Stimulated activated naive CD8-positive, alpha-beta T cell treated with anti-CD3 and anti-CD28 coated beads, Interleukin-15, amount 100 ng/mL, for 72 hours (primary cell): Measurements from ENCODE around the gene MARS1.

Experiments used
- ATAC-seq: fragments of 150-1000 bp; cut with Tn5 transposase; 2 replicates; pipeline ENCODE4 v1.10.0; 2021; ENCODE audit warnings: mild to moderate bottlenecking, moderate library complexity
- DNase-seq, 2 donors: peaks; one replicate each; pipeline ENCODE4 v3.0.0; 2021 to 2022
- H3K27ac Mint-ChIP-seq, 2 donors: one replicate each; pipeline ENCODE4 v1.8.0; 2022; ENCODE audit warnings: mild to moderate bottlenecking in 2 of 2, mixed read lengths in 2 of 2, moderate library complexity in 2 of 2
- H3K27me3 Mint-ChIP-seq: one replicate; pipeline ENCODE4 v1.8.0; 2022; ENCODE audit warnings: mixed read lengths
- H3K4me1 Mint-ChIP-seq: one replicate; pipeline ENCODE4 v1.8.0; 2022; ENCODE audit warnings: mild to moderate bottlenecking, mixed read lengths
- H3K4me3 Mint-ChIP-seq, 2 donors: one replicate each; pipeline ENCODE4 v1.8.0; 2022; ENCODE audit warnings: mild to moderate bottlenecking in 2 of 2, mixed read lengths in 2 of 2, moderate library complexity in 1 of 2
- H3K9me3 Mint-ChIP-seq, 2 donors: one replicate each; pipeline ENCODE4 v1.8.0; 2022; ENCODE audit warnings: mixed read lengths in 2 of 2

MARS1 gene

DNA sequence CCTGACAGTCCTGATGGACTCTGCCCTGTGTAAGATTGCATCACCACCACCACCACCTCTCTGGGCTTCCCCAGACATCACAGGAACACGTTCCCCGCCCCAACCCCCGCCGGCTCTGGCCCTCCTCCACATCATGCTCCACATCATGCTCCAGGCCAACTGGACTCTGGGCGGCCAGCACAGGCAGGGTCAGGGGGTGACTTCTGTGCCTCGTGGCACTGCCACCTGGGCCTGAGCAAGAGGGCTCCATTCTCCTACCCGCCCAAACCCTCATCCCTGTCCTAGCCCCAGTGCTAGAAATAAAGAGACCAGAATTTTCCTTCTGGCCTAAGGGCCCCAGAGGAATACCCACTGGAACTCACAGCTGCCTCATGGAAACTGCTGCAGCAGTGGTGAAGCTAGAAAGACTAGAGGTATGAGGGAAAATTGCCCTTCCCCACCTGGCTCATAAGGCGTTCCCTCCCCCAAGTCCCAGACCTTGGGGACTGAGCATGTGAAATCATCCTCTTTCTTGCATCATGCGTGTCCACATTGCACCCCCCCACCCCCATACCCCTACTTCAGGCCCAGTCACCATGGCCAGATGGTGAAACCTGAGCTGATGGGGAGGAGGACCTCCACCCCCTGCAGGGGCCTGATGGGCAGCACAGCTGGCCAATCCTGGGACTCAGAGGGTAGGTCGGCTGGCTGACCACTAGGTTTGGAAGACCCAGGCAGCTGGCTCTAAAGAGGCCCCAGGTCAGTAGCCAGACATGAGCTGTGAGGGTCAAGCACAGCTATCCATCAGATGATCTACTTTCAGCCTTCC, 33.1 kb upstream of the MARS1 start, which contains the start of gene INHBE:
Gene INHBE, plus strand, starts transcription at position 742 of the 808 bp plus-strand sequence. CDS start 230 bp downstream, outside the sequence.
- Mint-ChIP-seq H3K27ac (peak within 1 kb of the TSS; percentile 97), H3K9me3 (no peaks in the 10 kb centered on the region), H3K27me3 (no peaks in the 10 kb centered on the region), H3K4me1 (peaks cover 68% of the 10 kb centered on the region), H3K4me3 (peak within 1 kb of the TSS; percentile 88 to 97)
- DNase-seq (peak; percentile 57 to 81), ATAC-seq (peak; percentile 63)

DNA sequence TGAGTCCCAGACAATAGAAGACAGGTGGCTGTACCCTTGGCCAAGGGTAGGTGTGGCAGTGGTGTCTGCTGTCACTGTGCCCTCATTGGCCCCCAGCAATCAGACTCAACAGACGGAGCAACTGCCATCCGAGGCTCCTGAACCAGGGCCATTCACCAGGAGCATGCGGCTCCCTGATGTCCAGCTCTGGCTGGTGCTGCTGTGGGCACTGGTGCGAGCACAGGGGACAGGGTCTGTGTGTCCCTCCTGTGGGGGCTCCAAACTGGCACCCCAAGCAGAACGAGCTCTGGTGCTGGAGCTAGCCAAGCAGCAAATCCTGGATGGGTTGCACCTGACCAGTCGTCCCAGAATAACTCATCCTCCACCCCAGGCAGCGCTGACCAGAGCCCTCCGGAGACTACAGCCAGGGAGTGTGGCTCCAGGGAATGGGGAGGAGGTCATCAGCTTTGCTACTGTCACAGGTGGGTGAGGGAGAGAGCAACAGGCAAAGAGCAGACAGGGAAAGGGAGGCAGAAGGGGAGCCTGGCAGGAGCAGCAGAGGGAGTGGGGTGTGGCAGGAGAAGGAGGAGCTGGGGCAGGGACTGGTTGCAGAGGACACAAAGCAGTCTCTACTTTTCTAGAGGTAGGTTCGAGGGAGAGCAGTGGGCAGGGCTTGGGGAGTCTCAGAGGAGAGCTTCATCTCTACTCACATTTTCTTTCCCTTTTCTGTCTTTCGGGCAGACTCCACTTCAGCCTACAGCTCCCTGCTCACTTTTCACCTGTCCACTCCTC, 32.3 kb upstream of the MARS1 start:
- peaks cover 75% of the 10 kb centered on the region for H3K4me1 Mint-ChIP-seq
- no peaks in the 10 kb centered on the region for H3K9me3 Mint-ChIP-seq
- DNase-seq (peak in 1 of 2 donors; percentile 47), ATAC-seq (peak; percentile 25)
- H3K27me3 Mint-ChIP-seq: peaks cover 6% of the 10 kb centered on the region
- H3K4me3 Mint-ChIP-seq: peak overlapping the region; percentile 88 to 97
- peak overlapping the region; percentile 97 for H3K27ac Mint-ChIP-seq

DNA sequence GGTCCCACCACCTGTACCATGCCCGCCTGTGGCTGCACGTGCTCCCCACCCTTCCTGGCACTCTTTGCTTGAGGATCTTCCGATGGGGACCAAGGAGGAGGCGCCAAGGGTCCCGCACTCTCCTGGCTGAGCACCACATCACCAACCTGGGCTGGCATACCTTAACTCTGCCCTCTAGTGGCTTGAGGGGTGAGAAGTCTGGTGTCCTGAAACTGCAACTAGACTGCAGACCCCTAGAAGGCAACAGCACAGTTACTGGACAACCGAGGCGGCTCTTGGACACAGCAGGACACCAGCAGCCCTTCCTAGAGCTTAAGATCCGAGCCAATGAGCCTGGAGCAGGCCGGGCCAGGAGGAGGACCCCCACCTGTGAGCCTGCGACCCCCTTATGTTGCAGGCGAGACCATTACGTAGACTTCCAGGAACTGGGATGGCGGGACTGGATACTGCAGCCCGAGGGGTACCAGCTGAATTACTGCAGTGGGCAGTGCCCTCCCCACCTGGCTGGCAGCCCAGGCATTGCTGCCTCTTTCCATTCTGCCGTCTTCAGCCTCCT, 31.6 kb upstream of the MARS1 start:
- Mint-ChIP-seq H3K9me3 (no peaks in the 10 kb centered on the region), H3K4me3 (peak overlapping the region; percentile 88 to 97), H3K27ac (peak overlapping the region; percentile 36 to 97), H3K4me1 (peaks cover 81% of the 10 kb centered on the region), H3K27me3 (peaks cover 13% of the 10 kb centered on the region)
- ATAC-seq: peak; percentile 57
- DNase-seq: peak; percentile 69 to 77

DNA sequence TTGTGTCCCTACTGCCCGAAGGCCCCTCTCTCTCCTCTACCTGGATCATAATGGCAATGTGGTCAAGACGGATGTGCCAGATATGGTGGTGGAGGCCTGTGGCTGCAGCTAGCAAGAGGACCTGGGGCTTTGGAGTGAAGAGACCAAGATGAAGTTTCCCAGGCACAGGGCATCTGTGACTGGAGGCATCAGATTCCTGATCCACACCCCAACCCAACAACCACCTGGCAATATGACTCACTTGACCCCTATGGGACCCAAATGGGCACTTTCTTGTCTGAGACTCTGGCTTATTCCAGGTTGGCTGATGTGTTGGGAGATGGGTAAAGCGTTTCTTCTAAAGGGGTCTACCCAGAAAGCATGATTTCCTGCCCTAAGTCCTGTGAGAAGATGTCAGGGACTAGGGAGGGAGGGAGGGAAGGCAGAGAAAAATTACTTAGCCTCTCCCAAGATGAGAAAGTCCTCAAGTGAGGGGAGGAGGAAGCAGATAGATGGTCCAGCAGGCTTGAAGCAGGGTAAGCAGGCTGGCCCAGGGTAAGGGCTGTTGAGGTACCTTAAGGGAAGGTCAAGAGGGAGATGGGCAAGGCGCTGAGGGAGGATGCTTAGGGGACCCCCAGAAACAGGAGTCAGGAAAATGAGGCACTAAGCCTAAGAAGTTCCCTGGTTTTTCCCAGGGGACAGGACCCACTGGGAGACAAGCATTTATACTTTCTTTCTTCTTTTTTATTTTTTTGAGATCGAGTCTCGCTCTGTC, 31.0 kb upstream of the MARS1 start:
- ATAC-seq: no peak
- Mint-ChIP-seq H3K27me3 (peaks cover 14% of the 10 kb centered on the region), H3K4me3 (peak overlapping the region; percentile 88 to 97), H3K9me3 (no peaks in the 10 kb centered on the region), H3K4me1 (peaks cover 87% of the 10 kb centered on the region), H3K27ac (peak overlapping the region; percentile 19 to 59)
- DNase-seq: no peak

DNA sequence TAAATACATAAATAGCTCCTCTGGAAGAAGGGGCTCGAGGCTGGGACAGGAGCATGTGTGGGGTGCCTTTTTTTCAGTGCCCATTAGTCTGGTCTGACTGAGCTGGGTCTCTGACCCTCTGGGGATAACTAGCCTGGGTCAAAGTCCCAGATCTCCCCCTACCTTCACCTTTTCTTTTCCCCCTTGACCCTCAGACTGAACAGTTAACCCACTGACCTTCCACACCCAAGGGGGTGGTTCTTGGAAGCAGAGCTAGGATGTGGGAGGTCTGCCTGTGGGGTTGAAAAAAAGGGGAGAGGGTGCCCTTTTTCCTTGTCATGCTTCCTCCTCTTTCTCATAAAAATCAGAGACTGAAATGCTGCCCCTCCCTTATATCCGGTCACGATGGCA, 29.2 kb upstream of the MARS1 start:
- H3K9me3 Mint-ChIP-seq: no peaks in the 10 kb centered on the region
- no peak for ATAC-seq
- peak overlapping the region; percentile 89 to 98 for H3K27ac Mint-ChIP-seq
- no peak for DNase-seq
- H3K4me3 Mint-ChIP-seq: peak overlapping the region; percentile 90 to 95
- H3K4me1 Mint-ChIP-seq: peaks cover 91% of the 10 kb centered on the region
- H3K27me3 Mint-ChIP-seq: peaks cover 14% of the 10 kb centered on the region

DNA sequence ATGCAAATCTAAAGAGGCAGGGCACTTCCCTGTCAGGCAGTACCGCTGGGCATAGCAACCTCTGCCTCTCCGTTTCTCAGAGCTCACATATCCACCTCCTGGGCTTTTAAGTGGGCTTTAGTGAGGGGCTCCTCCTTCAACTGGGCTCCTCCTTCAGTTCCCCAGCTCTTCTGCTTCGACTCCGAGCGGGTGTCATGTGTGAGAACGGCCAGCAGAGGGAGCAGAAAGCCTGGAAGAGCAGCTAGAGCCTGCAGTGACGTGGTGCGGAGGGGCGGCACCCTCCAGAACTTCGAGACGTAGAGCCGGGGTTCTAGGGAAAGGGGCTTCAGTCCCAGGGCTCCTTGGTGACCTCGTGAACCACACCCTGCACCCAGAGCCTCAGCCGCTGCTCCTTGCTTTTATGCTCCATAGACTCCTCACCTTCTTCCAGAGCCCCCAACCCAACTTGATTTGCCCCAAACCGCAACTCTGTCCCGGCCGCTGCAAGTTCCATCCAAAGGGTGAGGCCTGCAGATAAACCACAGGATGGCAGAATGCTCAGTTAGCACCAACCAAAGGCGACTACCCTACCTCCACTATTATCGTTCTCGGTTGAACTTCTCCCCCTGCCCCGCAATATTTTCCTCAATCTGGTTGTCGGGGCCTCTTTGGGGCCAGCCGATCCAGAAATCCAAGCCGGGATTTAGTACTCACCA, 28.7 kb upstream of the MARS1 start:
- no peaks in the 10 kb centered on the region for H3K9me3 Mint-ChIP-seq

DNA sequence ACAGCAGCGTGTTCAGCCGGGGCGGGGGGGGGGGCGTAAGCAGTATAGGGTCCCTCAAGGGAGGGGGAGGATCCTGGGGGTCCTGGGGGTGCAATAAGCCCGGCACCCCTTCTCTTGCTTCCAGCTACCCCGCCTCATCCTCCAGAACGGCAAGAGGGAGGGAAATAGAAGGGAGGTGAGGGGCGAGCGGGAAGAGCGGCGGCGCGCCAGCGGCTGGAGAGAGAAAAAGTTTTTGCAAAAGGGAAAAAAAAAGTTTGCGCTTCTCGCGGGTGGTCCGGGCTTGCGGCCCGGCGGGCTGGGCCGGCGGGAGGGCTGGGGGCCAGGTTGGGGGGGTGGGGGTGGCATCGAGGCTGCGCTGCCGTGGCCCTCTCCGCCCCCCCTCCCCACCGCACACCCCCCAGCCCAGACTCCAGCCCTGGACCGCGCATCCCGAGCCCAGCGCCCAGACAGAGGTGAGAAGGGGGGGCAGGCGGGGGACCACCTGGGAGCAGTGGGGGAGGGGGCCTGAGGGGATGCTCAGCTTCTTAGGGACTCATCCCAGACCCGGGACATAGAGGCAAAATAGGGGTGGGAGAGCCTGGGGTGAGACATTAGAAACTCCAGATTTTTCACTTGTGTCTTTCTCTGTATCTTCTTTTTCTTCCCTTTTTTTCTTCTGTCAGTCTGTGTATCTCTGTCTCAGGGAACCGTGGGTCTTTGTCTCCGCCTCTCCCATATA, 28.0 kb upstream of the MARS1 start, which contains the start of gene GLI1:
Gene GLI1, plus strand, starts transcription at position 36 of the 718 bp plus-strand sequence. CDS start 3,907 bp downstream, outside the sequence.
- no peak for DNase-seq
- Mint-ChIP-seq H3K4me3 (peak within 1 kb of the TSS; percentile 90 to 95), H3K9me3 (no peaks in the 10 kb centered on the region), H3K27me3 (peaks cover 14% of the 10 kb centered on the region), H3K27ac (peak within 1 kb of the TSS; percentile 89 to 98), H3K4me1 (peaks cover 97% of the 10 kb centered on the region)
- no peak for ATAC-seq

More for the DNA sequence above, 28.7 kb upstream of the MARS1 start:
- Mint-ChIP-seq H3K27me3 (peaks cover 14% of the 10 kb centered on the region), H3K4me3 (peak overlapping the region; percentile 90 to 95), H3K27ac (peak overlapping the region; percentile 89 to 98), H3K4me1 (peaks cover 96% of the 10 kb centered on the region)
- DNase-seq: peak; percentile 96 to 97
- peak; percentile 74 for ATAC-seq

DNA sequence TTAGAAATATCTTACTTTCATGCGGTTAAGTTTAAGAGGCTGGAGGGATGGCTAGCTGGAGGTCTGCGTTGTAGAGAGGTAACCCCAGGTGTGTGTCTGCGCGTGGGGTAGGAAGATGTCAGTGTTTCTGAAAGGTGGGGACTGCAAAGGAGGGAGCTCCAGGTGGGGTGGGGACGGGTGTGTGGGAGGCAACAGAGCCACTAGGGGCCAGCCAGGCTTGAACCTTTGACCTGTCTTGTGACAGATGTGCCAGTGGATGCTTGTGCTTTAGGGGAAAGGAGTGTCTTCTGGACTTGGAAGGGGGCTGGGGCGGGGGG, 27.4 kb upstream of the MARS1 start:
- no peaks in the 10 kb centered on the region for H3K9me3 Mint-ChIP-seq
- peaks cover 14% of the 10 kb centered on the region for H3K27me3 Mint-ChIP-seq
- H3K27ac Mint-ChIP-seq: no peak overlapping the region
- peak overlapping the region; percentile 81 to 90 for H3K4me3 Mint-ChIP-seq
- no peak for ATAC-seq
- H3K4me1 Mint-ChIP-seq: peaks cover 98% of the 10 kb centered on the region
- no peak for DNase-seq

DNA sequence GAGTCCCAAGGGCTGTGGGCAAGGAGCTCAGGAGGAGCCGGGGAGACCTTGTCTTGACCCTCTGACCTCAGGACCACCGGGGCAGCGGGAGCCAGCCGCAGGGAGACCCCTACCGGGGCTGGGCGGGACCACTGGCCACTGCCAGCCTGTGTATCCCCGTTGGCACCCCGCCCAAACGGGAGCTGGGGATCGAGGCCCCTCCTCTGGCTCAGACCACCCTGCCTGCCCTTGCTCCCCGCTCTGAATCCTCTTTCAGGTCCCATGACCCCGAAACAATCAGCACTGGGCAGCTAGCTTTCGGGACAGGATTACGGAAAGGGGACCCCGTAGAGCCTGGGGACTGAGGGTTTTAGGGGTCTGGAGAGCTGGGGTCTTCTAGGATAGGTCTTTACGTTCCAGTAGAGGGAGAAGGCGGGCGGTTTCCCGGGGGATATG, 27.0 kb upstream of the MARS1 start:
- H3K27ac Mint-ChIP-seq: no peak overlapping the region
- DNase-seq: no peak
- H3K4me1 Mint-ChIP-seq: peaks cover 98% of the 10 kb centered on the region
- ATAC-seq: no peak
- H3K9me3 Mint-ChIP-seq: no peaks in the 10 kb centered on the region
- H3K27me3 Mint-ChIP-seq: peaks cover 14% of the 10 kb centered on the region
- H3K4me3 Mint-ChIP-seq: peak overlapping the region; percentile 81 to 86

DNA sequence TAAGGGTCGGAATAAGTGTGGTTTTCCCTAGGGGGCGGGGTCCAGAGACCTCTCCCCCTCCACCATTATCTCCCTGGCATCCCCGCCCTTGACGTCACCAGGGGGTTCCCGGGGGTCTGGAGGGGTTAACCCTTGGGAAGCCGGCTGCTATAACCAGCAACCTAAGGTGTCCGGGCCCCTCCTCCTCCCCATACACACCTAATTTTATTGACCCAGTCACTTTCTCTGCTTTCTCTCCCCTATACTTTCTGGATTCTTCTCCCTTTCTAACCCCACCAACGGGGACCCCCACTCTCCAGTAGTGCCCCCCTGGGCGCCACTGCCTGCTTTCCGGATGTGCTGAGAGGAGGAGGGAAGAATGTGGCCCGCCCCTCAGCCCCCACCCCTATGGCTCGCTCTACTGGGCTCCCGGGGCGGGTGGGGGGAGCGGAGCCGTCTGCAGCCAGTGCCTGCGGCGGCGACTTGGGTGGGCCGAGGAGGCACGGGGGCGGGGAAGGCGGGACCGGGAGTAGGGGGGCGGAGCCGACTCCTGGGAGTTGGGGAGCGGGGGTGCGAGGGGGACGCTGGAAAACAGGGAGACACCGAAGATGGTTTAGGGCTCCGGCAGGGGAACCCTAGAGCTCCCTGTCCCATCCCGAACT, 26.5 kb upstream of the MARS1 start:
- Mint-ChIP-seq H3K27me3 (peaks cover 14% of the 10 kb centered on the region), H3K9me3 (no peaks in the 10 kb centered on the region), H3K4me3 (peak overlapping the region; percentile 81 to 86), H3K4me1 (peaks cover 94% of the 10 kb centered on the region), H3K27ac (no peak overlapping the region)
- DNase-seq (peak in 1 of 2 donors; percentile 49), ATAC-seq (no peak)

DNA sequence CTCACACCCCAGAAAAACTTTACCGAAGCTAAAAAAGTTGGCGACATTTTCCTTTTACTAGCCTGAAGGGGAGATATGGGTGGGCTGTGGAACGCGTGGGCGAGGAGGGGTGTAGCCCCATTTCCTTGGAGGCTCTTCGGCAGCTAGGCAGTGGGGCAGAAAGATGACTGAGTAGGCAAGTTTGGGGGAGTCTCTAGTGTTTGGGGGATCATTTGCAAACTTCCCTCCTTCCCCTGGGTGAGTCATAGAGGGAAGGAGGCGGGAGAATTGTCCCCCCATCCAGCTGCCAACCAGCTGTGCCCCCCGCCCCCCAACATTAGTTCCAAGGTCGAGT, 26.0 kb upstream of the MARS1 start:
- no peak for DNase-seq
- H3K4me3 Mint-ChIP-seq: peak overlapping the region; percentile 81 to 86
- peaks cover 89% of the 10 kb centered on the region for H3K4me1 Mint-ChIP-seq
- H3K9me3 Mint-ChIP-seq: no peaks in the 10 kb centered on the region
- no peak for ATAC-seq
- H3K27me3 Mint-ChIP-seq: peaks cover 14% of the 10 kb centered on the region
- H3K27ac Mint-ChIP-seq: no peak overlapping the region

DNA sequence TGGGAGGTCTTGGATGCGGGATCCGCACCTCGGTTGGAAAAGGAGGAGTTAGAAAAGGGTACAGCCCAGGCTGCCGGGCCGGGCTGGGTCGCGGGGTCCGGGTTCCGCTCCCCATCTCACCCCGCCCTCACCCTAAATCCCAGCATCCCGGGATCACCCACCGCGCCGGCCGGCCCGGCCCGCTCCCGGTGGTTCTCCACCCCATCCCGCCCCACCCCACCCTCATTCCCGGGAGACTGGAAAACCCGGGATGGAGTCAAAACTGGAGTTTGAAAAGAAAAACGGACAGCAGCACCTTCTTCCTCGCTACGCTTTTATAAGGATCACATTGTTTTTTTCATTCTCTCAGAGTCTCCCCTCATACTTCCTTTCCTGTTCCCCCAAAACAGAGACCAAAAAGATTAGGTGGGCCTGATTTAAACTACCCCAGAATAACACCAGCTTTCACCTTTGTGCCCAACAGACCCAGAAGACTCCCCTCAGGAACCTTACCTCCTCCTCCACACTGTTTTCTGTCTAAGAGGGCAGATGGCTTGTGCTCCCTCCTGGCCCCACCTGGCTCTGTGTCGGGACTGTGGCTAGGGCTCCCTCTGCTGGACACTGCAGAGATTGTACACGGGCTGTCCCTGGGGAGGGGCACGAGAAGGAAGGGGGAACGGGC, 25.5 kb upstream of the MARS1 start:
- peaks cover 84% of the 10 kb centered on the region for H3K4me1 Mint-ChIP-seq

DNA sequence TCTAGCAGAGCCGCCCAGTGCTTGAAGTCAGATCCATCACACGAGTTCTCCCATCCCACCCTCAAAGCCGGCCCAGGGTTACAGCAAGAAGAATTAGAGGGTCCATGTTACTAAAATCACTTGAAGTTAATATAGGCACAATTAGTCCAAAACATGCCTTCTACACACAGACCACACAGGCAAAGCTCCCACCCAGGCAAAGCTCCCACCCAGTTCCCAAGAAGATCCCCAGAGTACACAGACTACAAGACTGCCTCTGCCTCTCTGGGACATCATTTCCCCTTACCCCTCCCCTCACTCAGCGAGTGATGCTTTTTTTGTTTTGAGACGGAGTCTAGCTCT, 25.0 kb upstream of the MARS1 start:
- Mint-ChIP-seq H3K4me3 (peak overlapping the region in 1 of 2 donors; percentile 81), H3K9me3 (no peaks in the 10 kb centered on the region), H3K4me1 (peaks cover 79% of the 10 kb centered on the region), H3K27me3 (peaks cover 14% of the 10 kb centered on the region), H3K27ac (peak overlapping the region in 1 of 2 donors; percentile 48)
- no peak for DNase-seq
- no peak for ATAC-seq

More for the DNA sequence above, 25.5 kb upstream of the MARS1 start:
- peak overlapping the region; percentile 81 to 86 for H3K4me3 Mint-ChIP-seq
- peak; percentile 92 to 93 for DNase-seq
- peak; percentile 82 for ATAC-seq
- H3K27me3 Mint-ChIP-seq: peaks cover 14% of the 10 kb centered on the region
- peak overlapping the region; percentile 13 to 48 for H3K27ac Mint-ChIP-seq
- no peaks in the 10 kb centered on the region for H3K9me3 Mint-ChIP-seq
